Islet precursor cell (in vitro differentiated cells): ENCODE measurements around the gene CTNNA2.

ENCODE experiments used
- DNase-seq: peaks from one replicate; pipeline ENCODE4 v3.0.0-alpha.2; 2018

The CTNNA2 gene

GRCh38 chr2:80246534-80246933 is 733.7 kb downstream of the CTNNA2 start:
- peak; percentile 71 for DNase-seq

GRCh38 chr2:80247339-80247738 is 734.5 kb downstream of the CTNNA2 start:
- no peak for DNase-seq

- no peak for DNase-seq
Measured at GRCh38 chr2:80248146-80248545, 735.3 kb downstream of the CTNNA2 start.

- no peak for DNase-seq
Measured at GRCh38 chr2:80252294-80252986, 739.6 kb downstream of the CTNNA2 start.

GRCh38 chr2:80255918-80256781 is 743.3 kb downstream of the CTNNA2 start:
- no peak for DNase-seq

- no peak for DNase-seq
Measured at GRCh38 chr2:80256782-80257167, 743.9 kb downstream of the CTNNA2 start.

GRCh38 chr2:80257450-80257849 is 744.6 kb downstream of the CTNNA2 start:
- DNase-seq, result no peak

GRCh38 chr2:80258341-80258740 is 745.5 kb downstream of the CTNNA2 start:
- no peak for DNase-seq

- no peak for DNase-seq
Measured at GRCh38 chr2:80258793-80259192, 745.9 kb downstream of the CTNNA2 start.

- no peak for DNase-seq
Measured at GRCh38 chr2:80259292-80259691, 746.4 kb downstream of the CTNNA2 start.

- no peak for DNase-seq
Measured at GRCh38 chr2:80266231-80266630, 753.4 kb downstream of the CTNNA2 start.

- DNase-seq, result no peak
Measured at GRCh38 chr2:80269806-80270205, 757.0 kb downstream of the CTNNA2 start.

GRCh38 chr2:80280598-80280997 is 767.7 kb downstream of the CTNNA2 start:
- no peak for DNase-seq

GRCh38 chr2:80281049-80281448 is 768.2 kb downstream of the CTNNA2 start:
- DNase-seq, result peak; percentile 58

- no peak for DNase-seq
Measured at GRCh38 chr2:80288576-80288975, 775.7 kb downstream of the CTNNA2 start.

- DNase-seq, result no peak
Measured at GRCh38 chr2:80291656-80292055, 778.8 kb downstream of the CTNNA2 start.

- DNase-seq, result no peak
Measured at GRCh38 chr2:80292474-80292873, 779.6 kb downstream of the CTNNA2 start.

GRCh38 chr2:80293039-80293438 is 780.2 kb downstream of the CTNNA2 start:
- DNase-seq, result no peak

GRCh38 chr2:80298954-80299353 is 786.1 kb downstream of the CTNNA2 start:
- no peak for DNase-seq

- no peak for DNase-seq
Measured at GRCh38 chr2:80299661-80300060, 786.8 kb downstream of the CTNNA2 start.

- DNase-seq, result no peak
Measured at GRCh38 chr2:80300346-80300745, 787.5 kb downstream of the CTNNA2 start.

GRCh38 chr2:80300954-80301353 is 788.1 kb downstream of the CTNNA2 start:
- no peak for DNase-seq

GRCh38 chr2:80302001-80302313 is 789.1 kb downstream of the CTNNA2 start:
- DNase-seq, result no peak

- DNase-seq, result no peak
Measured at GRCh38 chr2:80302314-80303005, 789.6 kb downstream of the CTNNA2 start.
